Measurements from ENCODE around the gene CENPB.
"Not testable (repeated sequence)": the region's sequence is repeated elsewhere in the genome, so short reads cannot be mapped to it uniquely, and the experiment has no call there.

Gene CENPB

GRCh38 chr20:3808544-3808943 lies 22.0 kb upstream of the CENPB start:
- FAIRE-seq, result no peak

GRCh38 chr20:3804781-3805180 lies 18.2 kb upstream of the CENPB start:
- FAIRE-seq, result no peak

- FAIRE-seq, result no peak
Observed at GRCh38 chr20:3804254-3804751, 17.8 kb upstream of the CENPB start.

GRCh38 chr20:3803854-3804253 lies 17.3 kb upstream of the CENPB start:
- no peak for FAIRE-seq

DNA sequence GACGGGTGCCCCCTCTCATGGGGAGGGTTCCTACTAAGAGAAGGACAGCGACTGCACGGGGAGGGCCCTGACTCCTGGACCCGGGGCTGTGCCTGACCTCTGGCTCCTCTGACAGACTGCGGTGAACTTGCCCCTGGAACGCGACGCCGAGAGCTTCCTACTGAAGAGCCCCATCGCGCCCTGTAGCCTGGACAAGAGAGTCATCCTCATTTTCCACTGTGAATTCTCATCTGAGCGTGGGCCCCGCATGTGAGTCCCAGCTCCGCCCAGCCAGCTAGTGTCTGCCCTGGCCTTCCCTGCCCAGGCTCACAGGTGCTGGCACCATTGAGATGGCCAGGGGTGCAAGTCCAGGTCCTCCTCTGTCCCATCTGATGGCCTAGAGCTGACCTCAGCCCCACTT lies 16.7 kb upstream of the CENPB start:
- no peak for FAIRE-seq

GRCh38 chr20:3802524-3803239 lies 16.1 kb upstream of the CENPB start:
- no peak for FAIRE-seq

GRCh38 chr20:3801846-3802245 lies 15.3 kb upstream of the CENPB start:
- FAIRE-seq, result no peak

- FAIRE-seq, result no peak
Observed at GRCh38 chr20:3801299-3801698, 14.8 kb upstream of the CENPB start.

DNA sequence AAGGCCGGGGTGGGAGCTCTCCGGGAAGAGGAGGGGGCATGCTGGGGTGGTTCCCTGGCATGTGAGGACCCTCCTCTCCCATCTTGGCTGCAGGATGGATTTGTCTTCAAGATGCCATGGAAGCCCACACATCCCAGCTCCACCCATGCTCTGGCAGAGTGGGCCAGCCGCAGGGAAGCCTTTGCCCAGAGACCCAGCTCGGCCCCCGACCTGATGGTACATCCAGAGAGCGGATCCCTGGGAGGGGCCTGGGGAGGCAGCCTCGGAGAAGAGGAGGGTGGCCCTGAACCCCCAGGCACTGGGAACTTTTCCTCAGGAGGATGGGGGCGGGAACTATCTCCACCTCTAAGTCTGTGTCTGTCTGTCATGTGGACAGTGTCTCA lies 14.3 kb upstream of the CENPB start:
- FAIRE-seq, result no peak

- FAIRE-seq, result no peak
Observed at GRCh38 chr20:3800256-3800877, 13.8 kb upstream of the CENPB start.

DNA sequence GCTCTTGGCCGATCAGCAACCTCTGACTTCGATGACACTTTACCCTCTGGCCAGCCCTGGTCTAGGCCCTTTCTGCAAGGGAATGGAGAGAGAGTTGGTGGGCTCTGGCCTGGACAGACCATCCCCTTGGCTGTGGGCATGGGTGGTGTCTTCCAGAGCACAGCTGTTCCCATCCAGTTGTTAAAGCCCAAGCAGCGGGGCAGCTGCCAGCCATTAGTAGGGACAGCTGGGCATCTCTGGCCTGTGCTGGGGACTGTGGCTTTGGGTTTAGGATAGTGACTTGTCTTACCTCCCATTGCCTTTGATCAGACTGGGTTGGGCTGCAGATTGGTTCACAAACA lies 12.3 kb upstream of the CENPB start:
- FAIRE-seq, result no peak

- FAIRE-seq, result no peak
Observed at GRCh38 chr20:3798373-3798768, 11.8 kb upstream of the CENPB start.

- FAIRE-seq, result no peak
Observed at GRCh38 chr20:3797592-3798372, 11.2 kb upstream of the CENPB start.

- FAIRE-seq, result no peak
Observed at GRCh38 chr20:3797226-3797545, 10.6 kb upstream of the CENPB start.

GRCh38 chr20:3796477-3797225 lies 10.1 kb upstream of the CENPB start:
- no peak for FAIRE-seq

GRCh38 chr20:3795511-3796468 lies 9.2 kb upstream of the CENPB start, which contains the start of gene CDC25B:
Gene CDC25B (plus strand): TSS chr20:3796310. CDS start chr20:3796532, 222 bp downstream.
- no peak for FAIRE-seq

- FAIRE-seq, result no peak
Observed at GRCh38 chr20:3794701-3795420, 8.3 kb upstream of the CENPB start.

- not testable (repeated sequence) for FAIRE-seq
Observed at GRCh38 chr20:3794168-3794567, 7.6 kb upstream of the CENPB start.

- not testable (repeated sequence) for FAIRE-seq
Observed at GRCh38 chr20:3789201-3789600, 2.7 kb upstream of the CENPB start.

DNA sequence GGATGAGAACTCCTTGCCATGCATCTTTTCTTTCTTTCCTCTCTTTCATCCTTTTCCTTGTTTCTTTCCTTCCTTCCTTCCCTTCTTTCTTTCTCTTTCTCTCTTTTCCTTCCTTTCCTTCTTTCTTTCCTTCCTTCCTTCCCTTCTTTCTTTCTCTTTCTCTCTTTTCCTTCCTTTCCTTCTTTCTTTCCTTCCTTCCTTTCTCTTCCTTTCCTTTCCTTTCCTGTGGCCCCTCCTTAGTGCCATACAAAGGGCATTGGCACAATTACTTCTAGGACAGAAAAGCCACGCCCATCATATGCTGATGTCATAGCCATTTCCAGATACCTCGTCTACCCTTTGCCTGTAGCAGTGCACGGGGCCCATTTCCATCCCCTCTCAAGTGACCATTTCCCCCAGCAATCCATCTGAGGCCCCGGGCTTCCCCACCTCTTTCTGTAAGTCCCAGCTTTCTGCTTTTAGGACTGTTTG lies 2.2 kb upstream of the CENPB start:
- no peak for FAIRE-seq

GRCh38 chr20:3787324-3788014 lies 929 bp upstream of the CENPB start:
- no peak for FAIRE-seq

All from A204.1 (cell line).